Measurements from ENCODE around the gene VTI1A.

The VTI1A gene

DNA sequence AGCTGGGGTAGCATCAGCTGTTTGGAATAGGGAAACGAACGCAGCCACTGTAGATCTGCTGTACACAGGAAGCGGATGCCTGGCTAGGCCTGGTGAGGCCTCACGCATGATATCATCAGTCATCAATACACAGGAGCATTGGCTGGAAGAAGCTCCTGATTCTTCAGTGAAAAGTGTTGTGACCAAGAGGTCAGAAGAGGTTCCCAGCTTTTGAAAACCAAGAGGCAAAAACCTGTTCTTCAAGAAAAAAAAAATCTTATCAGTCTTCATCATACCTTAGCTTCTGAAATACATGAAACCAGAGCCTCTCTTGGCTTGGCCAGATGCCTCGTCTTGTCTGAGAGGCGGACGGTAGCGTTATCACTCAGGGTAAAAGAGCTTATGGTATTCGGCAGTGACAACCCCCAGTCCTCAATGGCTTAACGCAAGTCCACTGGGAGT is 363.7 kb downstream of the VTI1A start:
- no peak for DNase-seq (ENCODE audit: insufficient read length)
- TF ChIP-seq TAF1 (IDR thresholded peaks at IDR 0.05; ENCODE audit: borderline replicate concordance, low read depth, low read length) (no peak), POLR2AphosphoS5 (IDR thresholded peaks at IDR 0.05; ENCODE audit: low read depth, low read length) (no peak), POLR2A (IDR thresholded peaks at IDR 0.05; ENCODE audit: low read depth, low read length) (no peak)
- FAIRE-seq: no peak

GRCh38 chr10:112811741-112812551 is 364.9 kb downstream of the VTI1A start:
- TF ChIP-seq POLR2A (IDR thresholded peaks at IDR 0.05; ENCODE audit: low read depth, low read length) (no peak), POLR2AphosphoS5 (IDR thresholded peaks at IDR 0.05; ENCODE audit: low read depth, low read length) (no peak), TAF1 (IDR thresholded peaks at IDR 0.05; ENCODE audit: borderline replicate concordance, low read depth, low read length) (no peak)
- FAIRE-seq: no peak
- no peak for DNase-seq (ENCODE audit: insufficient read length)

GRCh38 chr10:112812586-112812985 is 365.6 kb downstream of the VTI1A start:
- FAIRE-seq: no peak
- TF ChIP-seq TAF1 (IDR thresholded peaks at IDR 0.05; ENCODE audit: borderline replicate concordance, low read depth, low read length) (no peak), POLR2A (IDR thresholded peaks at IDR 0.05; ENCODE audit: low read depth, low read length) (no peak), POLR2AphosphoS5 (IDR thresholded peaks at IDR 0.05; ENCODE audit: low read depth, low read length) (no peak)
- no peak for DNase-seq (ENCODE audit: insufficient read length)

- no peak for DNase-seq (ENCODE audit: insufficient read length)
- no peak for FAIRE-seq
- TF ChIP-seq TAF1 (IDR thresholded peaks at IDR 0.05; ENCODE audit: borderline replicate concordance, low read depth, low read length) (no peak), POLR2A (IDR thresholded peaks at IDR 0.05; ENCODE audit: low read depth, low read length) (no peak), POLR2AphosphoS5 (IDR thresholded peaks at IDR 0.05; ENCODE audit: low read depth, low read length) (no peak)
Measured at GRCh38 chr10:112813866-112814591, 367.0 kb downstream of the VTI1A start.

DNA sequence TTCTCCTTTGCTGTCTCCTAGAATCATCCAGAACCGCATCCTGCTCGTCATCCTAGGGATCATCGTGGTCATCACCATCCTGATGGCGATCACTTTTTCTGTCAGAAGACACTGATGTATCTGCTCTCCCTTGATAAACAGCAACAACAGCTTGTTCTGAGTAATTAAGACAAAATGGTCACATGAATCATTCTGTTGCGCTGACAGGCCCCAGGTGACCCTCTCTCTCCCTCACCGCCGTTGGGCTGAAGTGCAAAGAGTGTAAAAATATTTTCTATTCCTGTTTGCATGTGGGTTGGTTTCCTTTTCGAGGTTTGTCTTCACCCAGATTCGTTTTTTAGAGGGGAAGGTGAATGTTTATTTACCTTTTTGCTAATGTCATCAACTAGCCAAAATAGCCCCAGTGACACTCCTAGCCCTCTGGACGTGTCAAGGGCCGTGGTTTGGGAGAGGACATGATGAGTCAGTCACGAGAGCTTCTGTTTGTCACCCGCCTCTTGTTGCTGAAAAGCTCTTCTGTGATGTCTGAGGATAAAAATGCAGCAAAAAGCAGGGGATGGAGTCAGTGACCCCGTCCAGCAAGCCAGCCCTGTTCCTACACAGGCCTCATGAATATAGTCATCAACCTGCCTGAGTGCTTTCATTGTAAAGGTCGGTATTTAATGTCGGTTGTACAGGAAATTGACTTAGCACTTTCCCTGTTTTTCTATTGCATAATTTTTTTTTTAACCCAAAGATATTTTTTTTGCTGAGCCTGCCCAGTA is 368.4 kb downstream of the VTI1A start:
- no peak for DNase-seq (ENCODE audit: insufficient read length)
- no peak for FAIRE-seq
- TF ChIP-seq POLR2AphosphoS5 (IDR thresholded peaks at IDR 0.05; ENCODE audit: low read depth, low read length) (no peak), TAF1 (IDR thresholded peaks at IDR 0.05; ENCODE audit: borderline replicate concordance, low read depth, low read length) (no peak), POLR2A (IDR thresholded peaks at IDR 0.05; ENCODE audit: low read depth, low read length) (no peak)

DNA sequence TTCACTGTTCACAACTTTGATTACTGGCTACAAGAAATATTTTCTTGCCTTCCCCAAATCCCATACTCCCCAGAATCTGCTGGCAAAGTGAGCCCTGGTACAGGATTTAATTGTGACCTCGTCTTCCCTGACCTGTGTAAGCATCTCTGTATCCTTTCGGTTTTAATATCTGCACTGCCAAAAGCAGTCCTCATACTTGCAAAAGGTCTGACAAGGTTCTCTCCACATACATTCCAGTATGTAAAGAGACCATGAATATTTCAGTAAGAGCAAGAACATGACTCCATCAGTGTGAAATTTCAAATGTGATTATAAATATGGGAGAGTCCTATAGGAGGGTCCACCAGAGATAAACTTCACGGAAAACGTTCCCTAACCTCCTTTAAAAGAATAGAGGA is 369.0 kb downstream of the VTI1A start:
- DNase-seq (ENCODE audit: insufficient read length): no peak
- TF ChIP-seq POLR2A (IDR thresholded peaks at IDR 0.05; ENCODE audit: low read depth, low read length): no peak
- TF ChIP-seq POLR2AphosphoS5 (IDR thresholded peaks at IDR 0.05; ENCODE audit: low read depth, low read length): no peak
- TF ChIP-seq TAF1 (IDR thresholded peaks at IDR 0.05; ENCODE audit: borderline replicate concordance, low read depth, low read length): no peak
- FAIRE-seq: no peak

- no peak for TF ChIP-seq POLR2A (IDR thresholded peaks at IDR 0.05; ENCODE audit: low read depth, low read length)
- no peak for TF ChIP-seq POLR2AphosphoS5 (IDR thresholded peaks at IDR 0.05; ENCODE audit: low read depth, low read length)
- no peak for TF ChIP-seq TAF1 (IDR thresholded peaks at IDR 0.05; ENCODE audit: borderline replicate concordance, low read depth, low read length)
- DNase-seq (ENCODE audit: insufficient read length) (no peak), FAIRE-seq (no peak)
Measured at GRCh38 chr10:112816891-112817290, 369.9 kb downstream of the VTI1A start.

- FAIRE-seq: no peak
- DNase-seq (ENCODE audit: insufficient read length): no peak
- TF ChIP-seq TAF1 (IDR thresholded peaks at IDR 0.05; ENCODE audit: borderline replicate concordance, low read depth, low read length) (no peak), POLR2AphosphoS5 (IDR thresholded peaks at IDR 0.05; ENCODE audit: low read depth, low read length) (no peak), POLR2A (IDR thresholded peaks at IDR 0.05; ENCODE audit: low read depth, low read length) (no peak)
Measured at GRCh38 chr10:112817981-112818777, 371.2 kb downstream of the VTI1A start.

DNA sequence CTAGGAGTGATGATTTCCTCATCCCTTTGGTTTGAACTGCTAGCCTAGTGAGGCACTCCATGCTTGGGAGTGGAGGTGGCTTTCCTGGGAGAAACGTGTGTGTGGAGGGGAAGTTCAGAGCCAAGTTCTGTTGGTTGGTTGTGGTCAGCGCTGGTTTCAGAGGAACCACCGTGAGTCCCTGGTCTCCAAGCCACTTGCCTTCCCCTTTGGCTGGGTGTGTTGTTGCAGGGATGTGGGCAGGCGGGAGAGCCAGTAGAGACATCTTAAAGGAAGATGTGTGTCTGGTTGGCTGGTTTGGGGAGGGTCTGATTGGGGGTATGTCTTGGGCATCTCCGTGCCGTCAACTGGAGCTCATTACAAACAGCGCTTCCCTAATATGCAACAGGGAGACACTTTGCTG is 372.2 kb downstream of the VTI1A start:
- TF ChIP-seq POLR2A (IDR thresholded peaks at IDR 0.05; ENCODE audit: low read depth, low read length) (no peak), POLR2AphosphoS5 (IDR thresholded peaks at IDR 0.05; ENCODE audit: low read depth, low read length) (no peak), TAF1 (IDR thresholded peaks at IDR 0.05; ENCODE audit: borderline replicate concordance, low read depth, low read length) (no peak)
- FAIRE-seq (no peak), DNase-seq (ENCODE audit: insufficient read length) (no peak)

DNA sequence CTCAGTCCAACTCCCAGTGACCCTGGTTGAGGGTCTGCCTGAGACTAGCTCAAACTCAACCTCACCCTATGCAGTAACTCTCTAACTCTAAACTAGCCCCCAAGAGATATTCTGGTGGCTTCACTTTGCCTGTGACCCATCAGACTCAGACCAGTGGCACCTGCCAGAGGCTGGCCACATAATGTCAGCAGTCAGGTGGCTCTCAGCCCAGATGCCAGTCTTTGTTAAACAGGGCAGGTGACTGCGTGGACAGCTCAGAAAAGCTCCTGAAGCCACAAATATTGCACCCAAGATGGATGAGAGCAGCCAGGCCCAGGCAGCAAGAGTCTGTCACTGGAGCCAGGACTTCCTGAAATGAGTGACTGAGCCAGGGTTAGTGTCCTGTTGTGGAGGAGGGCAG is 373.3 kb downstream of the VTI1A start:
- no peak for TF ChIP-seq TAF1 (IDR thresholded peaks at IDR 0.05; ENCODE audit: borderline replicate concordance, low read depth, low read length)
- TF ChIP-seq POLR2A (IDR thresholded peaks at IDR 0.05; ENCODE audit: low read depth, low read length): no peak
- FAIRE-seq (no peak), DNase-seq (ENCODE audit: insufficient read length) (no peak)

- no peak for DNase-seq (ENCODE audit: insufficient read length)
- no peak for TF ChIP-seq POLR2A (IDR thresholded peaks at IDR 0.05; ENCODE audit: low read depth, low read length)
- TF ChIP-seq POLR2AphosphoS5 (IDR thresholded peaks at IDR 0.05; ENCODE audit: low read depth, low read length): no peak
- no peak for TF ChIP-seq TAF1 (IDR thresholded peaks at IDR 0.05; ENCODE audit: borderline replicate concordance, low read depth, low read length)
- no peak for FAIRE-seq
Measured at GRCh38 chr10:112821038-112821437, 374.0 kb downstream of the VTI1A start.

All from GM12892 (cell line).